Gastroesophageal sphincter (tissue), 3 donors: ENCODE data around the gene COL25A1.

Source experiments
- EP300 ChIP-seq: sonication (generic); formaldehyde crosslinking; IDR thresholded peaks from one replicate; pipeline ENCODE4 v1.6.1; 2017; ENCODE audit warnings: antibody characterized with exemption, mild to moderate bottlenecking
- POLR2A ChIP-seq, 2 donors: fragments of 450-650 bp; IDR thresholded peaks; one replicate each; pipeline ENCODE4 v1.6.1; 2017; ENCODE audit warnings: antibody characterized with exemption in 2 of 2, mild to moderate bottlenecking in 2 of 2, moderate library complexity in 1 of 2
- TF ChIP-seq, protein P1 (sequence below), 4 experiments: fragments of 200-600 bp in 2 of 4; fragments of 450-650 bp in 2 of 4; sonication (generic) in 1 of 4; IDR thresholded peaks; one replicate each; pipeline ENCODE4 v1.5.1; 2017 to 2019; ENCODE audit warnings: antibody characterized with exemption in 4 of 4, mild to moderate bottlenecking in 2 of 4, moderate library complexity in 2 of 4

DNA sequence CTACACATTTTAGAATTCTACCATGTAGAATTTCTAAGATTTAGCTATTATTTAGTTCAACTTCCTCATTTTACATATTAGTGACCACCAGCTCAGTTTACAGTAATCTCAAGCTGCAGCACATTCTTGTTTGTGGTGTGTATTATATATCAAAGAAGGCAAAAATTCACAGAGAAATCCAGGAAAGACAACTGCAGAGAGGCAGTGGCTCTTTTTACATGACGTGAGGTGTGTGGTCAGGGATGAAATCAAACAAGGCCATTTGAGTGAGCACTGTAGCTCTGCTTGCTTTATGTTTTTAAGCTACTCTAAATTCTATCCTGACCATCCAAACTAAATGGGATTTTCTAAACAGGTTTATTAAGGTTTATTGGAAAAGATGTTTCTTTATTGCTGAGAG is 71.1 kb downstream of the COL25A1 start:
- TF ChIP-seq POLR2A (IDR thresholded peaks at IDR 0.05) (no peak), EP300 (no peak)
- TF ChIP-seq, protein P1, sequence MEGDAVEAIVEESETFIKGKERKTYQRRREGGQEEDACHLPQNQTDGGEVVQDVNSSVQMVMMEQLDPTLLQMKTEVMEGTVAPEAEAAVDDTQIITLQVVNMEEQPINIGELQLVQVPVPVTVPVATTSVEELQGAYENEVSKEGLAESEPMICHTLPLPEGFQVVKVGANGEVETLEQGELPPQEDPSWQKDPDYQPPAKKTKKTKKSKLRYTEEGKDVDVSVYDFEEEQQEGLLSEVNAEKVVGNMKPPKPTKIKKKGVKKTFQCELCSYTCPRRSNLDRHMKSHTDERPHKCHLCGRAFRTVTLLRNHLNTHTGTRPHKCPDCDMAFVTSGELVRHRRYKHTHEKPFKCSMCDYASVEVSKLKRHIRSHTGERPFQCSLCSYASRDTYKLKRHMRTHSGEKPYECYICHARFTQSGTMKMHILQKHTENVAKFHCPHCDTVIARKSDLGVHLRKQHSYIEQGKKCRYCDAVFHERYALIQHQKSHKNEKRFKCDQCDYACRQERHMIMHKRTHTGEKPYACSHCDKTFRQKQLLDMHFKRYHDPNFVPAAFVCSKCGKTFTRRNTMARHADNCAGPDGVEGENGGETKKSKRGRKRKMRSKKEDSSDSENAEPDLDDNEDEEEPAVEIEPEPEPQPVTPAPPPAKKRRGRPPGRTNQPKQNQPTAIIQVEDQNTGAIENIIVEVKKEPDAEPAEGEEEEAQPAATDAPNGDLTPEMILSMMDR (IDR thresholded peaks at IDR 0.05), result no peak
